ENCODE data around the gene AFAP1L2. TPM values are rescaled to one million over a fixed set of nuclear protein-coding genes. Genes with fewer than 3 reads are reported as not detected.

AFAP1L2 gene
- total RNA-seq, 1 experiment from 2014 or later = not detected

- DNase-seq (ENCODE audit: low spot score) = no peak
- H3K4me3 ChIP-seq (ENCODE audit: low read depth, low read length, poor library complexity, severe bottlenecking) = no peak overlapping the region
- H3K36me3 ChIP-seq (ENCODE audit: insufficient read depth, low read length, poor library complexity, severe bottlenecking) = no peaks in the 10 kb centered on the region
- ChIA-PET CTCF (no interaction called here), POLR2A (ENCODE audit: low non-redundant PET) (no interaction called here)
- H3K27ac ChIP-seq (ENCODE audit: low read depth, low read length, poor library complexity, severe bottlenecking) = no peak overlapping the region
- no peaks in the 10 kb centered on the region for H3K9me3 ChIP-seq (ENCODE audit: low read depth, low read length, poor library complexity, severe bottlenecking)
- TF ChIP-seq EZH2 (IDR thresholded peaks at IDR 0.05; ENCODE audit: borderline replicate concordance, low read depth, low read length, poor library complexity, severe bottlenecking) (no peak), CTCF (conservative IDR thresholded peaks at IDR 0.05; ENCODE audit: low read depth, low read length) (no peak)
- H3K4me1 ChIP-seq (ENCODE audit: insufficient read depth, low read length, poor library complexity, severe bottlenecking) = no peaks in the 10 kb centered on the region
- BruUV-seq (replicated peaks) = no TSS peak
- intact Hi-C loops (cut with micrococcal nuclease; ENCODE audit: unreplicated experiment) = no loop called here
- no peaks in the 10 kb centered on the region for H3K27me3 ChIP-seq (replicated peaks; ENCODE audit: insufficient read depth, low read depth, low read length, poor library complexity)
Measured at GRCh38 chr10:114345701-114346100, 58.6 kb downstream of the AFAP1L2 start.

GRCh38 chr10:114343623-114344505, 60.4 kb downstream of the AFAP1L2 start:
- intact Hi-C loops (cut with micrococcal nuclease; ENCODE audit: unreplicated experiment) = no loop called here
- TF ChIP-seq EZH2 (IDR thresholded peaks at IDR 0.05; ENCODE audit: borderline replicate concordance, low read depth, low read length, poor library complexity, severe bottlenecking) (no peak), CTCF (conservative IDR thresholded peaks at IDR 0.05; ENCODE audit: low read depth, low read length) (no peak)
- Histone ChIP-seq H3K27me3 (replicated peaks; ENCODE audit: insufficient read depth, low read depth, low read length, poor library complexity) (no peaks in the 10 kb centered on the region), H3K36me3 (ENCODE audit: insufficient read depth, low read length, poor library complexity, severe bottlenecking) (no peaks in the 10 kb centered on the region), H3K4me3 (ENCODE audit: low read depth, low read length, poor library complexity, severe bottlenecking) (no peak overlapping the region), H3K27ac (ENCODE audit: low read depth, low read length, poor library complexity, severe bottlenecking) (no peak overlapping the region), H3K9me3 (ENCODE audit: low read depth, low read length, poor library complexity, severe bottlenecking) (no peaks in the 10 kb centered on the region), H3K4me1 (ENCODE audit: insufficient read depth, low read length, poor library complexity, severe bottlenecking) (no peaks in the 10 kb centered on the region)
- BruUV-seq (replicated peaks) = no TSS peak
- no peak for DNase-seq (ENCODE audit: low spot score)
- ChIA-PET POLR2A (ENCODE audit: low non-redundant PET) (no interaction called here), CTCF (no interaction called here)

GRCh38 chr10:114342976-114343375, 61.3 kb downstream of the AFAP1L2 start:
- no peak for DNase-seq (ENCODE audit: low spot score)
- Histone ChIP-seq H3K27ac (ENCODE audit: low read depth, low read length, poor library complexity, severe bottlenecking) (no peak overlapping the region), H3K36me3 (ENCODE audit: insufficient read depth, low read length, poor library complexity, severe bottlenecking) (no peaks in the 10 kb centered on the region), H3K4me1 (ENCODE audit: insufficient read depth, low read length, poor library complexity, severe bottlenecking) (no peaks in the 10 kb centered on the region), H3K9me3 (ENCODE audit: low read depth, low read length, poor library complexity, severe bottlenecking) (no peaks in the 10 kb centered on the region), H3K4me3 (ENCODE audit: low read depth, low read length, poor library complexity, severe bottlenecking) (no peak overlapping the region), H3K27me3 (replicated peaks; ENCODE audit: insufficient read depth, low read depth, low read length, poor library complexity) (no peaks in the 10 kb centered on the region)
- ChIA-PET POLR2A (ENCODE audit: low non-redundant PET) (no interaction called here), CTCF (no interaction called here)
- no TSS peak for BruUV-seq (replicated peaks)
- TF ChIP-seq EZH2 (IDR thresholded peaks at IDR 0.05; ENCODE audit: borderline replicate concordance, low read depth, low read length, poor library complexity, severe bottlenecking) = no peak
- no peak for TF ChIP-seq CTCF (conservative IDR thresholded peaks at IDR 0.05; ENCODE audit: low read depth, low read length)
- intact Hi-C loops (cut with micrococcal nuclease; ENCODE audit: unreplicated experiment) = no loop called here

Data from A673 (cell line).